HG03439 (cell line): ENCODE results near the gene TLR2.

Experiments used
- ATAC-seq: cut with Tn5 transposase; IDR thresholded peaks from one replicate; pipeline ENCODE4 v1.9.1; 2021; ENCODE audit warnings: mild to moderate bottlenecking, moderate library complexity; ENCODE audit not compliant: unreplicated experiment

TLR2 gene

GRCh38 chr4:153728151-153728550 is 44.1 kb downstream of the TLR2 start:
- no peak for ATAC-seq

- ATAC-seq: no peak
These were observed 44.6 kb downstream of the TLR2 start for GRCh38 chr4:153728660-153729059.

- no peak for ATAC-seq
These were observed 45.8 kb downstream of the TLR2 start for GRCh38 chr4:153729895-153730294.

GRCh38 chr4:153731239-153731638 is 47.2 kb downstream of the TLR2 start:
- ATAC-seq: no peak

- ATAC-seq: no peak
These were observed 49.8 kb downstream of the TLR2 start for GRCh38 chr4:153733751-153734448.

- no peak for ATAC-seq
These were observed 51.9 kb downstream of the TLR2 start for GRCh38 chr4:153735906-153736461.

- ATAC-seq: no peak
These were observed 57.5 kb downstream of the TLR2 start for GRCh38 chr4:153741541-153741940.

GRCh38 chr4:153745651-153746050 is 61.6 kb downstream of the TLR2 start:
- ATAC-seq: no peak

GRCh38 chr4:153747406-153747955 is 63.4 kb downstream of the TLR2 start:
- ATAC-seq: no peak

GRCh38 chr4:153748378-153748777 is 64.3 kb downstream of the TLR2 start:
- ATAC-seq: no peak

GRCh38 chr4:153750197-153750817 is 66.2 kb downstream of the TLR2 start:
- peak; percentile 79 for ATAC-seq

GRCh38 chr4:153755186-153755585 is 71.1 kb downstream of the TLR2 start:
- no peak for ATAC-seq
